ENCODE results near the gene TNFRSF21. TPM values are rescaled to one million over a fixed set of nuclear protein-coding genes. Genes with fewer than 3 reads are reported as not detected.

The TNFRSF21 gene
- total and polyA plus RNA-seq, 9 of the 15 experiments (the other 6 are each of a cell fraction or from before 2014, with no cell fraction given): 0.63 to 5.7 (median 2.2) TPM

DNA sequence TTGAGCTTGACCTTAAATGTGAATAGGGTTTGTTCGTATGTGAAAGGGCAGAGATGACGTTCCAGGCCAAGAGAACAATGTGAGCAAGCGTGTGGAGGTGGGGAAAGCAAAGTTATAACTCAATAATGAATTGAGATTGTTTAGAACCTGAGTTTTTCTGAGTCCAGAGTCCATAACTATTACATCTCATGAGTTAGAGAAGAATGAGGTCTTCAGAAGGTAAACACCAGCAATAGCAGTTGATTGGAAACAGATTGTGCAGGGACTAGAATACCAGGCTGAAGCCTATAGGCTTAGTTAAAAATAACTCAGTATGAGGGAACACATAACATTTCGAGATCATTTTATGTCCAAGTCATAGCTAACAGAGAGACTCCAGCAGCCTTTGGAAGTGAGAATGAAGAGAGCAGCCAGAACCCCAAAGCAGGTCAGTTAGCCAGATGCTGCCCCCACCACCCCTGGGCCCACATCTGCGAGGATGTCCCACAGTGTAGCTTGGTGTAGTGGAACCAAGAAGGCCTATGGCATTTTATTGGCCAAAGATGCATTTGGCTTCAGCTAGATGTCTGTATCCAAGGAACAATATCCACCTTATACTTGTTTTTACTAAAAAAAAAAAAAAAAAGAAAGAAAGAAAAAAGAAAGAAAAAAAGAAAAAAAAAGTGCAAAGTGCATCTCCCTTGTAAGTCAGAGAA is 121.7 kb downstream of the TNFRSF21 start:
- CTCF ChIA-PET (ENCODE audit: low intra/inter-chr PET ratio): no interaction called here
- WGBS (ENCODE audit: insufficient coverage, low coverage, missing lambda C conversion rate): 0% methylated on average over 5 of the region's 5 CpGs
- ATAC-seq: no peak
- POLR2A ChIA-PET: no interaction called here
- FAIRE-seq: no peak
- Histone ChIP-seq H4K20me1 (replicated peaks; ENCODE audit: control insufficient read depth, insufficient read depth, low read length) (no peaks in the 10 kb centered on the region), H3K27ac (ENCODE audit: extremely low read depth, low read depth, low read length) (no peak overlapping the region), H3K4me2 (ENCODE audit: insufficient read depth, low read length) (no peak overlapping the region), H2AFZ (ENCODE audit: low read depth, low read length) (no peak overlapping the region), H3K9ac (ENCODE audit: insufficient read depth in 1 of 2, low read depth in 2 of 2, low read length in 2 of 2) (no peak overlapping the region), H3K36me3 (ENCODE audit: control insufficient read depth, insufficient read depth, low read length) (no peaks in the 10 kb centered on the region), H3K27me3 (ENCODE audit: control insufficient read depth in 2 of 2, insufficient read depth in 2 of 2, low read length in 2 of 2) (peaks cover 0 to 13% of the 10 kb centered on the region in 2 experiments; a peak in 1 of 5 replicates), H3K4me1 (replicated peaks in 1 of 2; ENCODE audit: control insufficient read depth in 2 of 2, insufficient read depth in 2 of 2, low read length in 2 of 2) (no peaks in the 10 kb centered on the region), H3K9me3 (replicated peaks; ENCODE audit: control insufficient read depth, insufficient read depth, low read depth, low read length) (no peaks in the 10 kb centered on the region), H3K79me2 (ENCODE audit: control insufficient read depth, insufficient read depth, low read length) (no peaks in the 10 kb centered on the region), H3K9me1 (ENCODE audit: control insufficient read depth, insufficient read depth, low read length) (no peaks in the 10 kb centered on the region), H3K4me3 (no peak overlapping the region)
- no peak for TF ChIP-seq TBP (optimal IDR thresholded peaks at IDR 0.05; ENCODE audit: low read depth, low read length)
- no peak for TF ChIP-seq SMAD3 (CRISPR knock-in tag; conservative IDR thresholded peaks at IDR 0.05)
- TF ChIP-seq PYGO2 (tag; IDR thresholded peaks at IDR 0.05): no peak
- TF ChIP-seq, protein P1, sequence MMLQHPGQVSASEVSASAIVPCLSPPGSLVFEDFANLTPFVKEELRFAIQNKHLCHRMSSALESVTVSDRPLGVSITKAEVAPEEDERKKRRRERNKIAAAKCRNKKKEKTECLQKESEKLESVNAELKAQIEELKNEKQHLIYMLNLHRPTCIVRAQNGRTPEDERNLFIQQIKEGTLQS (IDR thresholded peaks at IDR 0.05): no peak
- TF ChIP-seq, protein P1 (CRISPR knock-in tag; conservative IDR thresholded peaks at IDR 0.05): no peak
- DNase-seq (ENCODE audit: extremely low read depth in 1 of 4, low spot score in 3 of 4): no peak
- intact Hi-C loops (cut with micrococcal nuclease): no loop called here
- BruUV-seq (replicated peaks): no TSS peak
- in situ Hi-C loops (cut with MboI): no loop called here
